ENCODE measurements around the gene COQ10A. TPM values are rescaled to one million over a fixed set of nuclear protein-coding genes. Genes with fewer than 3 reads are reported as not detected.
"Not testable (repeated sequence)": the region's sequence is repeated elsewhere in the genome, so short reads cannot be mapped to it uniquely, and the experiment has no call there.

Gene COQ10A
- polyA plus RNA-seq, 3 donors: 16.3 to 25.5 (median 19.6) TPM

DNA sequence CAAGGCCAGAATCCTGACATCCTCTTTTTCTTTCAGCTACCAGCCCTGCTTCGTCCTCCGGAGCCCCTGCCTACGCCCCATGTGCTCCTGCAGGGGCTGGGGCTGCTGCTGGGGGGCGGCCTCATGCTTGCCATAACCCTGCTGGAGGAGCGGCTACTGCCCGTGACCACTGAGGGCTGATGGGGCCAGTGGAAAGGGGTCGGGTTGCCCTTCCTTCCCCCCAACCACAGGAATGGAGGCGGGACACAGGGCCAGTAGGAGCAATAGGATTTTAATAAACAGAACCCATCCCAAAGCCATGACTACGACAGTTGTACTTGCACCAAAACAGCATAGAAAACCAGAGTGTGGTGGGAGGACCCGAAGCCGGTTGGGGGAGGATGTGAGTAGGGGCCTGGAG is 29.2 kb upstream of the COQ10A start:
- no peak for DNase-seq

DNA sequence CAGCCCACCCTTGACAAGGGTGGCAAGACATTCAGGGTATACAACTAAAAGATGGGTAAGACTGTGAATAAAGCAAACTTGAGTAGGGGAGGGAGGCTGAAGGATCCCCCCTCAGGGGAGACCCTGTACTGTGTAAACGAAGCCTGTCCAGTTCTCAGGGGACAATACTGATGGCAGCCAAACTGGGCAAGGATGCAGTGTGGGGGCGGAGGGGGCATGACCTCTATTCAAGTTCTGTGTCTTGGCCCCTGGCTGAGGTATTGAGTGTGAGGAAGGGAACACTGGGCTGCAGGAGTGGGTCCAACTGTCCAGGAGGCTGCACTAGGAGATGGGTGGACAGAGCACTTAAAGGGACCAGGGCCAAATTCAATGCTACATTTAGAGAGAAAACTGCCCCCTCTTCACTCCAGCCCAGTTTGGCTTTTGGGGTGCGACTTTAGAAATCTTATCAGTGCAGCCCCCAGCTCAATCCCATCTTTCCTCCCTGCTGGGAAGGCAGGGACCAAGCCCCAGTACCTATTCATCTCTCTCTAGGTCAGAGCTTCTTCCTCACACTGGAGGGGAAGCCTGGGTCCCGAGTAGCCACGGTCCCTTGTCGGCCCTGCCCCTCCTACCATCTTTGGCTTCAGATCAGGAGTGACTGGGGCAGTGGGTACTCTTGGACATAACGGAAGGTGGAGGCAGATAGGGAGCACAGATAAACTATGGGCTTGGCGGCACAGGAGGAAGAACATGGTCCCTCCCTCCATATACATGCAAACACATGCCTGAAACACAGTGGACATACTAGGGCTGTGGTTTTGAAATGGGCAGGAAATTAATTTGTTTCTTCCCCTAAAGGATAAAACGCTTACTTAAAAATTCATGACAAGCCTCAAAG is 25.1 kb upstream of the COQ10A start:
- DNase-seq: no peak

DNA sequence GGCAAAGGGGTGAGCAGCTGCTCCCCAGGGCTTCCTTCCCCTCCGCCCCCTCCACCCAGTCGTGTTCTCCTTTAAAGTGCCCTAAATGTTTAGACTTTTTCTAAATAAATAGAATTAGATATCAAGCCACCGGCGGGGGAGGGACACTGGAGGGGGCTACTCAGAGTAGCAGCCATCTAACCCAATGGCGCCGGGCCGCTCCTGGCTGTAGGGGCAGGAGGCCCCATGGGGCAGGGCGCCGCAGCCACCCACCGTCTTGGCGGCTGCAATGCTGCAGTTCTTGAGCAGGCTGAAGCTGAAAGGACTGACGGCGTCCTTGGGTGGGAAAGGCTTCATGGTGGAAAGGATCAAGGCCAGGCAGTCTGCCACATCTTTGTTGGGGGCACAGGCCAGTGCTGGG is 23.8 kb upstream of the COQ10A start:
- DNase-seq: no peak

GRCh38 chr12:56243731-56244181 is 23.0 kb upstream of the COQ10A start:
- no peak for DNase-seq

- DNase-seq: no peak
Measured at GRCh38 chr12:56244494-56244893, 22.2 kb upstream of the COQ10A start.

DNA sequence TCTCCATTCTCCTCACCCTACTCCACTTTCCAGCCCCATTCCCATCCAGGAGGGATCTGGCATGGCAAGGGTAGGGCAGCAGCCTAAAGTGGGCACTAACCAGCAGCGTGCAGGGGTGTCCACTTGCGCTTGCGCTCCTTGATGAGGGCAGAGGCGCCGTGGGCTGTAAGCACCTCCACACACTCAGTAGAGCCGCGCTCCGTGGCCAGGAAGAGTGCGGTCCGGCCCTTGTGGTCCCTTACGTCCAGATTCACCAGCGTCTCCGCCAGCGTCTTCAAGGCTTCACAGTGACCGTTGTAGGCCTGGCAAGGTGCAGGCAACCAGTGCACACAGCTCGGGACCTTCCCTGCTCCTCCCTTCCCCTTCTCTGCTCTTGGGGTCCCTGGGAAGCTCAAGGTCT is 18.8 kb upstream of the COQ10A start:
- no peak for DNase-seq

GRCh38 chr12:56248711-56249110 is 18.0 kb upstream of the COQ10A start:
- no peak for DNase-seq

- DNase-seq: no peak
Measured at GRCh38 chr12:56252649-56253048, 14.1 kb upstream of the COQ10A start.

DNA sequence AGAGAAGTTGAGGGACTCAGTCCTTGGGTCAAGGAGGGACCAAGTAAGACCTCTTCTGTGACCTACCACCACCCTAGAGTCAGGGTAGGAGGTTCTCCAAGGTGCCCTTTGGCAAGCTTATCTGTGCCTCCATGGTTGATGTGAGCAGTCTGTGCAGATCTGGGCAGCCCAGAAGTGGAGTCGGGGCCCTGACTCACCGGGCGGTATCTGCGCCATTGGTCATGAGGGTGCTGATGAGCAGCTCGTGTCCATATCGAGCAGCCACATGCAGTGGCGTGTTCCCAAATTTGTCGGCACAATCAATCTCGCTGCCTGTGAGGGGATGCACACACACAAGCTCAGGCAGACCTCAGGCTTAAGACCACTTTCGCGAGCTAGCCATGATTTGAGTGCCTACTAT is 13.7 kb upstream of the COQ10A start:
- DNase-seq: no peak

- no peak for DNase-seq
Measured at GRCh38 chr12:56255671-56256070, 11.1 kb upstream of the COQ10A start.

GRCh38 chr12:56256326-56256960 is 10.3 kb upstream of the COQ10A start:
- no peak for DNase-seq

- no peak for DNase-seq
Measured at GRCh38 chr12:56257071-56257470, 9.7 kb upstream of the COQ10A start.

DNA sequence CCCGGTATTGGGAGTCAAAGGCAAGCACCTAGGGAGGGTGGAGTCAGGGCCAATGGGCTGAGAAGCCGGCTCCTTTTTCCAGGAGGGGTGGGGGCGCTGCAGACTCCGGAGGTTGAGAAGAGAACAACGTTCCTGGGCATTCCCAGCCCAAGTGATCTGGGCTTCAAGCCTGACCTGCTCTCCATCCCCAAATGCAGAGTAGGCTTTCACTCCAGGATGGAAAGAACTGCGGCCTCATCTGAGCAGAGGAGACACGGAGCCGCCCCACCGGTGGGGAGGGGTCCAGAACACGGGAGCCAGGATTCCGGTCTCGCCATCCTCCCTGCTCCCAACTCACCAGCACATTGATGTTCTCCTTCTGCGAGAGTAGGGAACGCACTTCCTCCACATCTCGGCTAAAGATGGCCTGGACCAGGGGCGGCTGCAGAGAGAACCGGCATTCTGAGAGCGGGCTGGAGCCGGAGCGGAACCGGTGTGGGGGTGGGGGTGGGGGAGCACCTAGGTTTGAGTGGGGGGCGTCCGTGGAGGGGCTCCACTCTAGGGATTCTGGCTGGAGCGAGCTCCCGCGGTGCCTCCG is 9.2 kb upstream of the COQ10A start:
- DNase-seq: no peak

GRCh38 chr12:56258068-56258819 is 8.5 kb upstream of the COQ10A start, which contains the start of gene ANKRD52:
Gene ANKRD52, minus strand, starts transcription at chr12:56258384. Its CDS starts 115 bp downstream, at chr12:56258269.
- peak; percentile 79 for DNase-seq

- DNase-seq: no peak
Measured at GRCh38 chr12:56258820-56259183, 7.9 kb upstream of the COQ10A start.

DNA sequence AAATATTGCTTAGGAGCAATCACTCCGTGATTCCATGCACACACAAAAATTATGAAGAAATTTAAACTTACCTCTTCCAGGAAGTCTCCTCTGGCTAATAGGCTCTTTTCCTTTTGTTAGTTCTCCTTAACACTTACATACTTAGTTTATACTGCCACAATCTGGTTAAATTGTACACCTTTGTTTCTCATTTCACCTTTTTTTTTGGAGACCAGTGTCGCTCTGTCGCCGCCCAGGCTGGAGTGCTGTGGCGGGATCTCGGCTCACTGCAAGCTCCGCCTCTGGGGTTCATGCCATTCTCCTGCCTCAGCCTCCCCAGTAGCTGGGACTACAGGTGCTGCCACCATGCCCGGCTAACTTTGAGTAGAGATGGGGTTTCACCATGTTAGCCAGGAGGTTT is 6.4 kb upstream of the COQ10A start:
- no peak for DNase-seq

GRCh38 chr12:56260921-56261320 is 5.8 kb upstream of the COQ10A start:
- DNase-seq: no peak

DNA sequence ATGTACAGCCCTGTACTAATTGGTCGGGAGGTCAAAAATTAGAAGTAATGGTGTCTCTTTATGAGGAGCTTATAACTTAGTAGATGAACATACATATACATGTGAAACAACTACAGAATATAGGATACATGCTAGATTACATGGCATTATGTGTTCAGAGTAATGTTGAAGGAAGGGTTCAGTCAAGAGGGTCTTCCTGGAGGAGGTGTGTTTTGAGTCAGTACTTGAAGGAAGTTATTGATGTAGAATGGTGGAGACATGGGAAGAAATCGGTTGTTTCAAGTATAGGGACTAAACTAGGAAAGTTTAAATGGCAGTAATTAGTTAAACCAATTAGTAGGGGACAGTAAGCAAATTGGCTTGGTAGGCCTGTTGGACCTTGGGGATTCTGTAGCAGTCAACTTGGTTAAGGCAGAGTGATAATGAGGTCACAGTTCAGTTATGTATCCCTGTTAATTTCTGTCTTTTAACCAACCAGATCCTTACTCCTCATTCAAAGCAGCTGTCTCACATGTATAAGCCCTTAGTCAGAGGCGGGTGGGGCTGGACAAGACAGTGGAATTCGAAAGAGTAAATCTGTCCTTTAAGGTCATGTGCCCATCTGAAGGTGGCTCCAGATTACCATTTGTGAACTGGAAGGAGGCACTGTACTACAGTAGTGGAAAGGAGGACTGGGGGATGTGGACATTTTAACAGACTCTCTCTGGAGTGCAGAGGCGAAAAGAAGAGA is 5.1 kb upstream of the COQ10A start:
- no peak for DNase-seq

DNA sequence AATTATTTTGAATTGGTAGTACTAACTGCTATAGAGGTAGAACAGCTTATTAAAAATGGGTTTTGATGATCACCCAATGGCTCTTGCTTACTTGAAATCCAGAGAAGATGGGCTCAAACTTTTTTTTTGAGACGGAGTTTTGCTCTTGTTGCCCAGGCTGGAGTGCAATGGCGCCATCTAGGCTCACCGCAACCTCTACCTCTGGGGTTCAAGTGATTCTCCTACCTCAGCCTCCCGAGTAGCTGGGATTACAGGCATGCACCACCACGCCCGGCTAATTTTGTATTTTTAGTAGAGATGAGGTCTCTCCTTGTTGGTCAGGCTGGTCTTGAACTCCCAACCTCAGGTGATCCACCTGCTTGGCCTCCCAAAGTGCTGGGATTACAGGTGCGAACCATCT is 3.8 kb upstream of the COQ10A start:
- DNase-seq: not testable (repeated sequence)

DNA sequence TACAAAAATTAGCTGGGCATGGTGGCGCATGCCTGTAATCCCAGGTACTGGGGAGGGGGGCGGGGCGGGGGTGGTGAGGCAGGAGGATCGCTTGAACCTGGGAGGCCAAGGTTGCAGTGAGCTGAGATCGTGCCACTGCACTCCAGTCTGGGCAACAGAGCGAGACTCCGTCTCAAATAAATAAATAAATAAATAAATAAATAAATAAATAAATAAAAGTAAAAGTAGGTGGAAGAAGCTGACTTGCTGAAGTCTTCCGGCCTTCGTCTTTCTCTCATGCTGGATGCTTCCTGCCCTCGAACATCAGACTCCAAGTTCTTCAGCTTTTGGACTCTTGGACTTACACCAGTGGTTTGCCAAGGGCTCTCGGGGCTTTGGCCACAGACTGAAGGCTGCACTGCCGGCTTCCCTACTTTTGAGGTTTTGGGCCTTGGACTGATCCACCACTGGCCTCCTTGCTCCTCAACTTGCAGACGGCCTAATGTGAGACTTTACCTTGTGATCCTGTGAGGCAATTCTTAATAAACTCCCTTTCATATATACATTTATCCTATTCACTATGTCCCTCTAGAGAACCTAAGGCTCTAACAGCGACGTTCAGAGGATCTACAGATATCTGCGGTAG is 562 bp upstream of the COQ10A start:
- not testable (repeated sequence) for DNase-seq
